GM04504 (cell line): Measurements from ENCODE around the gene RBM10.

ENCODE experiments used
- DNase-seq: peaks from one replicate; pipeline ENCODE4 v3.0.0-alpha.2; 2012; ENCODE audit warnings: low read depth

The RBM10 gene

DNA sequence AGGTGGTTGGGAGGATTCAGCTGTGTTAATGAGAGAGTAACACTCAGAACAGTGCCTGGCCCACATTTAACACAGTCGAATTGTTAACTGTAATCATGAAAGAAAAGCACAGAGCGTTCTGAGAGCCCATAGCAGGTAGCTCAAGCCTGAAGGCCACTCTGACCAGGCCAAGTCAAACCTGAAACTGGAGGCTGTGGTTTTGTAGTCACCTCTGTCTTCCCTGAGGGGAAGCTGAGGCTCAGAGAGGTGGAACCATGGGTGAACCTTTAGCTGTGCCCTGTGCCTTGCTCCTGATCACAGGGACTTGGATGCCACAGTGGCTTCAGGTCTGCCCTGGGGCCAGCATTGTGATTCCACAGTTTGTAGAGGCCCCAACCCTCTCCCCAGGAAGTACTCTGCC is 32.1 kb downstream of the RBM10 start:
- DNase-seq = no peak

DNA sequence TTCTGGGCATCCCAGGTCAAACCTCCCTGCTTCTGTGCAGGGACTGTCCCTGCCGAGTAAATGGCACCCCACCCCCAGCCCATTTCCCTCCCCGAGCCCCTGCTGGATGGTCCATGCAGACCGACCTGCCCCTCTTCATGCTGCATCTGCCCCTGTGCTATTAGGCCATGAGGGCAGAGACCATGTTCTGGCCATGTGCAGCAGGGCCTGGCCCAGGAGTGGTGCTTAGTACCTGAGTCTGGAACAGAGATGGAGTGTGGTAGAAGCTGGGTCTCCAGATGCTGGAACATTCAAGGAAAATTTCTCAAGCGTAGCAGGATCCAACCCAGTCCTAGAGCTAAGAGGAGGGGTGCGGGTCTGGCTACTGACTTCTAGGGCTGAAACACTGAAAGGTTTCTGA is 33.3 kb downstream of the RBM10 start:
- DNase-seq = no peak

- peak; percentile 51 for DNase-seq
Observed at GRCh38 chrX:47179221-47179927, 34.4 kb downstream of the RBM10 start.

DNA sequence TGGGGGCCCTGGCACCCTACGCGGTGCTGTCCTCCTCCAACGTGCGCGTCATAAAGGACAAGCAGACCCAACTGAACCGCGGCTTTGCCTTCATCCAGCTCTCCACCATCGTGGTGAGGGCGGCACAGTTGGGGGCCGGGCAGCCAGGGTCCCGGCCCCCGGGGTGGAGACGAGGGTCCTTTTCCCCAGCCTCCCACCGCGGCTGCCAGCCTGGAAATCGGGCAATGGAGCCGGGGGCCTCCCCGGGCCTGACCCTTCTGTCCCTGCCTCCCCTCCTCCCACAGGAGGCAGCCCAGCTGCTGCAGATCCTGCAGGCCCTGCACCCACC is 34.9 kb downstream of the RBM10 start:
- no peak for DNase-seq

GRCh38 chrX:47180346-47180745 is 35.3 kb downstream of the RBM10 start:
- no peak for DNase-seq

DNA sequence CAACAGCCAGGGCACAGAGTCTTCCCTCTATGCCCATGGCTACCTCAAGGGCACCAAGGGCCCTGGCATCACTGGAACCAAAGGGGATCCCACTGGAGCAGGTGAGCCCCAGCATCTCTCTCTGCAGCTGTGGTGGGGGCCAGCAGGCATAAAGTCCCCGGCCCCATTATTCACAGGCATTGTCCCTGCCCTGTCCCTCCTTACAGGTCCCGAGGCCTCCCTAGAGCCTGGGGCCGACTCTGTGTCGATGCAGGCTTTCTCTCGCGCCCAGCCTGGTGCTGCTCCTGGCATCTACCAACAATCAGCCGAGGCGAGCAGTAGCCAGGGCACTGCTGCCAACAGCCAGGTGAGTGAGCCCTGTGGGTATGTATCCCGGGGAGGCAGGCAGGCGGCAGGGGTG is 36.3 kb downstream of the RBM10 start:
- no peak for DNase-seq

- no peak for DNase-seq
Observed at GRCh38 chrX:47182106-47182700, 37.2 kb downstream of the RBM10 start.

DNA sequence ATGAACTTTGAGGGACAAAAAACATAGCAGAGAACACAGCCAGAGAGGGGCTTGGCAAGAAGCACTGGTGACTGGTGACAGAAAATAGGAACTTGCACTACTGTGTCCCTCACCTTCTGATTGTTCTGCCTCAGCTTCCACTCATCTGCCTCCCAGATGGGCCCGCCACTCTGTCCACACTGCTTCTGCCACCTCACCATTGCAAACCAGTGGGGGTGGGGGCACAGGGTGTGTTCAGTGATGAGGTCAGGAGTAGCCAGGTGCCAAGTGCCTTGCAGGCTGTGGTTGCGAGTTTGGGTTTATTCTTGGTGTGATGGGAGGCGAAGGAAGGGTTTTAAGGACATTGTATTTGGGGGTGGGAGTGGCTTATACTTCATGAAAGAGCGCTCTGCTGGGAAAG is 39.5 kb downstream of the RBM10 start:
- DNase-seq = no peak

- DNase-seq = no peak
Observed at GRCh38 chrX:47185241-47185640, 40.2 kb downstream of the RBM10 start.

DNA sequence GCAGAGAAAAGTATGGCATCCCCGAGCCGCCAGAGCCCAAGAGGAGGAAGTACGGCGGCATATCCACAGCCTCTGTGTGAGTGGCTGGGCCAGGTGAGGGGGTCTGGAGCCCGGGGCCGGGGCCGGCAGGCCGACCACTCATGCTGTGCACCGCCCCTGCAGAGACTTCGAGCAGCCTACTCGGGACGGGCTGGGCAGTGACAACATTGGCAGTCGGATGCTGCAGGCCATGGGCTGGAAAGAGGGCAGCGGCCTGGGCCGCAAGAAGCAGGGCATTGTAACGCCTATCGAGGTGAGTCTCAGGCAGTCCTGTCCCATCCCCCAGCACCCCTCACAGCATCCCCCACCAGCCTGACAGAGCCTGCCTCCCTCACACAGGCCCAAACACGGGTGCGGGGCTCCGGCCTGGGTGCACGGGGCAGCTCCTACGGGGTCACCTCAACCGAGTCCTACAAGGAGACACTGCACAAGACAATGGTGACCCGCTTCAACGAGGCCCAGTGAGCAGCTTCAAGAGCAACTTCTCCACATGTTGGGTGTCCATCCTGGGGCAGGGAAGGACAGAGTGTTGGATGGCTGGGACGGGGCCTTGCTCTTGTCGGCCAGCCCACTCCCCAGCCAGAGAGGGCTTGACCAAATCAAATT is 41.2 kb downstream of the RBM10 start:
- DNase-seq = no peak

- no peak for DNase-seq
Observed at GRCh38 chrX:47187106-47187677, 42.2 kb downstream of the RBM10 start.

GRCh38 chrX:47189906-47190305 is 44.9 kb downstream of the RBM10 start:
- DNase-seq = no peak

DNA sequence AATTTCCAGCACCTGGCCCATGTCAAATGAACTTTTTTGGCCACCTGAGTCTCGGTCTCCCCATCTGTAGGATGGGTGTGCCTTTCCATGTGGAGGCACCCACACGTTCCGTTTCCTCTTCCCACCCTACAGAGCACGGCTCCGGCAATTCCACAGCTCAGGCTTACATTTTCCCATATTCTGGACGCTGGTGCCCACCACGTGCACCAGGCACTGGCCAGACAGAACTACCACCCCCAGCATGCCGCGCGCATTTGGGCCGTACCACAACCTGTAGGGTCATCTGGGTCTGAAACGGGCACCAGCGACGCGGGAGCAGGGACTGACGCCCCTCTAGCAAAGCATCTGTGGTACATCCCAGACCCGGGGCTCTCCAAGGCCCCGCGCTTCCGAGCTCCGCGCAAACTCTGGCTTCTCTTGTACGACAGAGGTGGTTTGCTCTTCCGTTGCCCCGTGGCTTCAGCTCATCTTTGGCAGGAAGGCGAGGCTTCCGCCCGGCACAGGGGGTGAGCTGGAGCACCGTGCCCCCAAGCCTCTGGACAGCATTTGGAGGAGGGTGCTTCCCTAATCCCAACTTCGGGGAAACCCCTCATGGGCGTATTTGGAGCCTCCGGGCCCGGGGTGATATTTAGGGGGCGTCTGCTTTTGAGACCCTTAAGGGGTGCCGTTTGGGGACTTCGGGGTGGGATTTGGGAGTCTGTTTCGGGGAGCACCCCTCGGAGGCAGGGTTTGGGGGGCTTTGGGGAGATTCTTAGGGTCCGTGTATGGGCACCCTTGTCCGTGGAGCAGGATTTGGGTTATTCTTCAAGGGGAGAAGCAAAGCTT is 45.6 kb downstream of the RBM10 start:
- DNase-seq = peak; percentile 78

GRCh38 chrX:47191331-47191730 is 46.3 kb downstream of the RBM10 start:
- no peak for DNase-seq

DNA sequence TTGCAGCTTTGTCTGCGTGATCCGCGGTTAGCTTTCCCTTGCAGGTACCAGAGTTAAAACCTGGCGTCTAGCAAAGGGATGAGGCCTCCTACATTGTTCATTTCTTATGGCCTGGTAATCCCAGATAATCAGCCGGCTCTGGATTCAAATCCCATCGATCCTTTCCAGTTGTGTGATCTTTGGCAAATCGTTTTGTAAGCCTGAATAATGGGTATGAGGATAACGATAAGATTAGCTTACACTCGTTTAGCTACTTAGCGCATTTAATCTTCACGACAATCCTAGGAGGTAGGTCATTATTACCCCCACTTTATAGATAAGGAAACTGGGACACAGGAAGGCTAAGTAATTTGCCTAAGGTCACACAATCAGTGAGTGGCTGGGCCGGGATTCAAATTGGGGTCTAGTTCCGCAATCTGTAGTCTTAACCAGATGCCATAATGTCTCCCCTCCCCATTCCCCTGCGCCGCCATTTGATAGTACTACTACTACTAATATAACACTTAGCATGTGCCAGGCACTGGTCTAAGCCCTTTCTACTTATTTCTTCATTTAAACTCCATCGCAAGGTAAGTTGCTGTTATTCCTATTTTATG is 46.9 kb downstream of the RBM10 start:
- no peak for DNase-seq

DNA sequence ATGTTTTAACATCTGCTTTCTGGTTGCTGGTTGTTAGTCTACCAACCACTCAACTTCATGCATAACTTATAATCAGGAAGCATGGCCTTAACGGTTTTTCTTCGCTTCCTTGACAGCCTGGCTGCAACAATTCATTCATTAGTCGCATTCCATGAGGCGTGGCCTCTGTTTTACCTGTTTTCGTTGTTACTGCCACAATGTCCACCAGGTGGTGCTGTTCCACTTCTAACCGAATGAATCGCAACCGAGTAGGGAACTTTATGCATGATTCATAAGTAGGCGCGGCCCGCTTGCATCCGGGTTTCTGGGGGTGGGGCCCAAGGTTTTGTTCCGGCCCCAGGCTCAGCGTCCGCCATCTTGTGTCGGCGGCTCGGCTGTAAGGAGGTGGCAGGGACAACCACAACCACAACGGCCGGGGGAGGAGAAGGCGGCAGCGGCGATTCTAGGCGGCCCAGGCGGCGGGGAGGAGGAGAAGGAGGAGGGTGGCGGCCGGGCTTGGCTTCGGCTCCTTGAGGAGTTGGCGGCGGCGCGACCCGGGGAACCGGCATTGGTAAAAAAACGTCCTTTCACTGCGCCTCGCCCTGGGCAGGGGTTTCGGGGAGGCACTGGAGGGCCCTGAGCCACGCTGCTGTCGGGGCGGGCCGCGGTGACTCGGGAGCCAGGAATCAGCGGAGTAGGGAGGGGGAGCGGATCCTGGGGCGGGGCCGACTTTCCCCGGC is 48.6 kb downstream of the RBM10 start, which contains the start of gene UBA1:
UBA1 (plus strand) TSS at position 355 of the 719 bp plus-strand sequence. CDS start 4,974 bp downstream, outside the sequence.
- DNase-seq = peak; percentile 95

GRCh38 chrX:47194194-47194787 is 49.3 kb downstream of the RBM10 start:
- no peak for DNase-seq

GRCh38 chrX:47196098-47196497 is 51.1 kb downstream of the RBM10 start:
- no peak for DNase-seq

DNA sequence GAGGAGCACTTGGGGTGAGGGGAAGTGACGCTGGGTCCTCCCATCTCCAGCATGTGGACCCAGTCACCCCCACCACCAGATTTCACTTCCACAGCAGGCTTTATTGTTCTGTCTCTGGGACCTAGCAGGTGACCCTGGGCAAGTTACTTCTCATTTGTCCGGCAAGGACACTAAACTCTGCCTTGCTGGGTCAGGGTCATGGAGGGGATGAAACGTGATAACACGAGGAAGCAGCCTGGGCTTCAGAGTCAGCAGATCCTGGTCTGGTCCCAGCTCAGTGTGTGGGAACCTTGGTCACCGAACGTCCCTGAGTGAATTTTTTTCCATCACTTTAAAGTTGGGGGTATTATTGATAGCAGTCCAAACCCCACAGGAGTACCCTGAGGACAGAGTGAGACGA is 52.5 kb downstream of the RBM10 start:
- no peak for DNase-seq

GRCh38 chrX:47198026-47198686 is 53.1 kb downstream of the RBM10 start:
- DNase-seq = no peak
